SK-N-SH (cell line): ENCODE measurements around the gene KCNJ16. TPM values are rescaled to one million over a fixed set of nuclear protein-coding genes. Genes with fewer than 3 reads are reported as not detected.

ENCODE experiments used
- CTCF ChIA-PET: fragments of 300-600, 350-600 bp; formaldehyde crosslinking; extraction: SDS; loops from one replicate; lab custom pipeline; 2021; lab: Yijun Ruan, JAX
- POLR2A ChIA-PET: fragments of 350-600 bp; sonication (Branson Sonifier 250); formaldehyde crosslinking; extraction: SDS; loops from one replicate; lab custom pipeline; 2020; ENCODE audit warnings: antibody characterized with exemption, inconsistent platforms; lab: Yijun Ruan, JAX
- DNase-seq: peaks from one replicate; pipeline ENCODE4 v3.0.0; 2012
- H2AFZ ChIP-seq: fragments of 200-600 bp; sonication (generic); 2 replicates; pipeline ENCODE4 v1.8.1; 2016; ENCODE audit warnings: antibody characterized with exemption, mild to moderate bottlenecking, low read depth
- H3F3A ChIP-seq: fragments of 200-600 bp; sonication (generic); replicated peaks from 2 replicates; pipeline ENCODE3; 2016; ENCODE audit warnings: antibody characterized with exemption, mild to moderate bottlenecking; ENCODE audit not compliant: insufficient read depth
- H3K27ac ChIP-seq, 2 experiments: fragments of 200-500 bp in 1 of 2; fragments of 200-600 bp in 1 of 2; sonication (Bioruptor generic) in 1 of 2; sonication (generic), shearing (Covaris generic) in 1 of 2; 2 replicates each; pipeline versions ENCODE4 v1.5.1 to v1.6.1; 2014 to 2016; ENCODE audit warnings: low read depth in 2 of 2, inconsistent platforms in 1 of 2, low read length in 1 of 2, mild to moderate bottlenecking in 1 of 2, mixed read lengths in 1 of 2
- H3K27me3 ChIP-seq: fragments of 200-600 bp; sonication (generic), shearing (Covaris generic); 2 replicates; pipeline ENCODE4 v1.6.1; 2016; ENCODE audit warnings: mixed run types; ENCODE audit not compliant: insufficient read depth
- H3K36me3 ChIP-seq, 2 experiments: fragments of 200-500 bp in 1 of 2; fragments of 200-600 bp in 1 of 2; sonication (Bioruptor generic) in 1 of 2; sonication (generic) in 1 of 2; replicated peaks in 1 of 2; 2 replicates each; pipeline versions ENCODE3 to v1.5.1; 2014 to 2016; ENCODE audit warnings: low read length in 1 of 2, mild to moderate bottlenecking in 1 of 2; ENCODE audit not compliant: insufficient read depth in 2 of 2, control insufficient read depth in 1 of 2
- H3K4me1 ChIP-seq, 2 experiments: fragments of 200-500 bp in 1 of 2; fragments of 200-600 bp in 1 of 2; sonication (Bioruptor generic) in 1 of 2; sonication (generic), shearing (Covaris generic) in 1 of 2; 2 replicates each; pipeline versions ENCODE4 v1.5.1 to v1.6.1; 2014 to 2016; ENCODE audit warnings: low read depth in 1 of 2, low read length in 1 of 2, mixed run types in 1 of 2; ENCODE audit not compliant: insufficient read depth in 2 of 2, control insufficient read depth in 1 of 2
- H3K4me2 ChIP-seq: fragments of 200-600 bp; sonication (generic), shearing (Covaris generic); 2 replicates; pipeline ENCODE4 v1.6.1; 2017; ENCODE audit warnings: mixed run types
- H3K4me3 ChIP-seq, 2 experiments: fragments of 200-500 bp in 1 of 2; fragments of 200-600 bp in 1 of 2; sonication (Bioruptor generic) in 1 of 2; sonication (generic), shearing (Covaris generic) in 1 of 2; 2 replicates each; pipeline versions ENCODE4 v1.5.1 to v1.8.1; 2014 to 2016; ENCODE audit warnings: low read depth in 2 of 2, inconsistent platforms in 1 of 2, low read length in 1 of 2, mild to moderate bottlenecking in 1 of 2, mixed read lengths in 1 of 2, moderate library complexity in 1 of 2
- H3K79me2 ChIP-seq: fragments of 200-600 bp; sonication (generic); 2 replicates; pipeline ENCODE4 v1.8.1; 2017; ENCODE audit warnings: mild to moderate bottlenecking; ENCODE audit not compliant: insufficient read depth
- H3K9ac ChIP-seq: fragments of 200-600 bp; sonication (generic); 2 replicates; pipeline ENCODE4 v1.6.1; 2017; ENCODE audit warnings: mixed run types
- H3K9me2 ChIP-seq: fragments of 200-600 bp; sonication (generic); 2 replicates; pipeline ENCODE4 v1.6.1; 2017; ENCODE audit warnings: mixed run types
- H3K9me3 ChIP-seq: fragments of 200-600 bp; sonication (generic); 2 replicates; pipeline ENCODE4 v1.6.1; 2017; ENCODE audit warnings: mixed run types, mild to moderate bottlenecking, moderate library complexity
- H4K20me1 ChIP-seq: fragments of 200-600 bp; sonication (generic); 2 replicates; pipeline ENCODE4 v1.6.1; 2017; ENCODE audit warnings: mild to moderate bottlenecking, mixed run types; ENCODE audit not compliant: insufficient read depth
- CHD2 ChIP-seq: fragments of 150-350 bp; IDR thresholded peaks from 2 replicates; pipeline ENCODE4 v1.6.1; 2018; ENCODE audit warnings: low read length; ENCODE audit not compliant: partially characterized antibody
- CTCF ChIP-seq: fragments of 200-600 bp; sonication (generic); IDR thresholded peaks from 2 replicates; pipeline ENCODE4 v1.6.1; 2017; ENCODE audit warnings: antibody characterized with exemption, mild to moderate bottlenecking, moderate library complexity
- EZH2phosphoT487 ChIP-seq: fragments of 200-600 bp; sonication (generic); IDR thresholded peaks from 2 replicates; pipeline ENCODE4 v1.6.1; 2017; ENCODE audit warnings: low read depth, mixed run types, mild to moderate bottlenecking, antibody characterized with exemption, moderate library complexity, borderline replicate concordance
- FOSL2 ChIP-seq: IDR thresholded peaks from 2 replicates; pipeline ENCODE4 v1.4.0; 2012; ENCODE audit warnings: low read depth, mild to moderate bottlenecking, moderate library complexity, borderline replicate concordance
- FOXJ3 ChIP-seq: sonication (generic); formaldehyde crosslinking; IDR thresholded peaks from 2 replicates; pipeline ENCODE4 v1.5.1; 2020; ENCODE audit warnings: mild to moderate bottlenecking, missing genetic modification reagents
- GABPA ChIP-seq: IDR thresholded peaks from 2 replicates; pipeline ENCODE4 v1.4.0; 2012; ENCODE audit warnings: low read depth, mild to moderate bottlenecking
- GATA2 ChIP-seq: sonication (generic); formaldehyde crosslinking; IDR thresholded peaks from 2 replicates; pipeline ENCODE4 v1.5.0; 2020; ENCODE audit warnings: mild to moderate bottlenecking, missing genetic modification reagents
- JUND ChIP-seq: IDR thresholded peaks from 2 replicates; pipeline ENCODE4 v1.4.0; 2012
- MAX ChIP-seq: IDR thresholded peaks from 2 replicates; pipeline ENCODE4 v1.4.0; 2012; ENCODE audit warnings: low read depth
- MXI1 ChIP-seq: IDR thresholded peaks from 2 replicates; pipeline ENCODE4 v1.6.1; 2012; ENCODE audit warnings: mild to moderate bottlenecking, low read depth, low read length, improper control_type of control experiment
- PBX3 ChIP-seq: IDR thresholded peaks from 2 replicates; pipeline ENCODE4; 2012
- RFX5 ChIP-seq: IDR thresholded peaks from 2 replicates; pipeline ENCODE4 v1.6.1; 2012; ENCODE audit warnings: mild to moderate bottlenecking, improper control_type of control experiment, low read length
- RXRA ChIP-seq: IDR thresholded peaks from 2 replicates; pipeline ENCODE4 v1.4.0; 2012; ENCODE audit warnings: low read depth, mild to moderate bottlenecking, borderline replicate concordance
- SMC3 ChIP-seq: IDR thresholded peaks from 2 replicates; pipeline ENCODE4 v1.6.1; 2012; ENCODE audit warnings: low read depth, low read length, improper control_type of control experiment
- TCF12 ChIP-seq: IDR thresholded peaks from 2 replicates; pipeline ENCODE4 v1.4.0; 2012
- TEAD4 ChIP-seq: IDR thresholded peaks from 2 replicates; pipeline ENCODE4 v1.4.0; 2012; ENCODE audit warnings: mild to moderate bottlenecking, borderline replicate concordance; ENCODE audit not compliant: insufficient read depth
- USF1 ChIP-seq: IDR thresholded peaks from 2 replicates; pipeline ENCODE4 v1.4.0; 2012; ENCODE audit warnings: low read depth, borderline replicate concordance
- YY1 ChIP-seq: IDR thresholded peaks from 2 replicates; pipeline ENCODE4 v1.4.0; 2012; ENCODE audit warnings: low read depth, mild to moderate bottlenecking
- WGBS: methylation state at CpG from one replicate; pipeline ENCODE4 v1.1.6; 2017; ENCODE audit warnings: low lambda C conversion rate; 5-methylcytosine and 5-hydroxymethylcytosine counted together
- polyA plus RNA-seq, 3 experiments: library from polyadenylated mRNA; depleted of rRNA; stranded (reverse); fragments of >200 nt; gene quantifications; 2 replicates each; pipeline ENCODE4 v1.2.3, GENCODE V29; 2012

KCNJ16 gene
- polyA plus RNA-seq (2012; rRNA removed): not detected in 2 replicates
- polyA plus RNA-seq (2012; cell fraction: cytosol; rRNA removed): not detected in 2 replicates
- polyA plus RNA-seq (2012; cell fraction: nucleus; rRNA removed): not detected in 2 replicates

- 58% methylated on average over 4 of the region's 4 CpGs for WGBS
- CTCF ChIA-PET: no interaction called here
- H3K79me2 ChIP-seq: no peaks in the 10 kb centered on the region
Measured at GRCh38 chr17:70074956-70075355, at the start of gene KCNJ16. KCNJ16 (plus strand) TSS chr17:70075225; CDS start chr17:70132088, 56,863 bp downstream.

GRCh38 chr17:70028397-70028796 lies 46.6 kb upstream of the KCNJ16 start:
- no peak overlapping the region for H2AFZ ChIP-seq
- H3K27me3 ChIP-seq: no peaks in the 10 kb centered on the region
- no peaks in the 10 kb centered on the region for H3K79me2 ChIP-seq
- no peak for TF ChIP-seq MXI1
- TF ChIP-seq YY1: no peak
- TF ChIP-seq CTCF: no peak
- no peak for TF ChIP-seq MAX
- no peak for TF ChIP-seq TCF12
- no peak for TF ChIP-seq RFX5
- TF ChIP-seq SMC3: no peak
- TF ChIP-seq JUND: no peak
- no peak for TF ChIP-seq EZH2phosphoT487
- no peak for TF ChIP-seq PBX3
- no peak for TF ChIP-seq FOXJ3 (CRISPR knock-in tag)
- no peaks in the 10 kb centered on the region for H3K9me3 ChIP-seq
- no peak overlapping the region for H3K9ac ChIP-seq
- no peak for DNase-seq
- H3K27ac ChIP-seq: no peak overlapping the region
- POLR2A ChIA-PET: no interaction called here
- CTCF ChIA-PET: no interaction called here
- no peaks in the 10 kb centered on the region for H4K20me1 ChIP-seq
- no peaks in the 10 kb centered on the region for H3K4me1 ChIP-seq
- no peak overlapping the region for H3K4me3 ChIP-seq
- no peaks in the 10 kb centered on the region for H3K36me3 ChIP-seq
- H3K4me2 ChIP-seq: no peak overlapping the region
- no peaks in the 10 kb centered on the region for H3K9me2 ChIP-seq
- no peaks in the 10 kb centered on the region for H3F3A ChIP-seq

More at GRCh38 chr17:70074956-70075355, at the start of gene KCNJ16:
- Histone ChIP-seq H3K4me1 (peaks cover 0 to 8% of the 10 kb centered on the region in 2 experiments; a peak in 2 of 4 replicates), H3K9ac (no peak within 1 kb of the TSS), H3K27ac (peak within 1 kb of the TSS in 1 of 2 experiments; percentile 39; a peak in 2 of 4 replicates), H3K4me3 (no peak within 1 kb of the TSS), H3K27me3 (no peaks in the 10 kb centered on the region), H3K9me3 (no peaks in the 10 kb centered on the region), H3F3A (no peaks in the 10 kb centered on the region), H3K36me3 (no peaks in the 10 kb centered on the region), H3K9me2 (no peaks in the 10 kb centered on the region), H2AFZ (no peak within 1 kb of the TSS), H4K20me1 (no peaks in the 10 kb centered on the region), H3K4me2 (no peak within 1 kb of the TSS)
- POLR2A ChIA-PET: no interaction called here
- TF ChIP-seq TEAD4 (no peak), CHD2 (no peak), RXRA (no peak), GABPA (no peak), GATA2 (CRISPR knock-in tag) (no peak), USF1 (no peak), FOXJ3 (CRISPR knock-in tag) (no peak), FOSL2 (no peak)
- no peak for DNase-seq
